NCI-H345 treated with DMSO at 0.1 percent for 48 hours (cell line): ENCODE results near the gene SSX2IP.
A peak's percentile ranks its signal among the peaks of the same experiment; 100 is the strongest.
"Not testable (repeated sequence)": the region's sequence is repeated elsewhere in the genome, so short reads cannot be mapped to it uniquely, and the experiment has no call there.

Experiments
- DNase-seq: peaks from one replicate; lab custom pipeline; 2025; ENCODE audit not compliant: unreplicated experiment; lab: John Stamatoyannopoulos, UW

Gene SSX2IP

GRCh38 chr1:84620720-84621313 lies 69.4 kb downstream of the SSX2IP start:
- DNase-seq = peak; percentile 89

DNA sequence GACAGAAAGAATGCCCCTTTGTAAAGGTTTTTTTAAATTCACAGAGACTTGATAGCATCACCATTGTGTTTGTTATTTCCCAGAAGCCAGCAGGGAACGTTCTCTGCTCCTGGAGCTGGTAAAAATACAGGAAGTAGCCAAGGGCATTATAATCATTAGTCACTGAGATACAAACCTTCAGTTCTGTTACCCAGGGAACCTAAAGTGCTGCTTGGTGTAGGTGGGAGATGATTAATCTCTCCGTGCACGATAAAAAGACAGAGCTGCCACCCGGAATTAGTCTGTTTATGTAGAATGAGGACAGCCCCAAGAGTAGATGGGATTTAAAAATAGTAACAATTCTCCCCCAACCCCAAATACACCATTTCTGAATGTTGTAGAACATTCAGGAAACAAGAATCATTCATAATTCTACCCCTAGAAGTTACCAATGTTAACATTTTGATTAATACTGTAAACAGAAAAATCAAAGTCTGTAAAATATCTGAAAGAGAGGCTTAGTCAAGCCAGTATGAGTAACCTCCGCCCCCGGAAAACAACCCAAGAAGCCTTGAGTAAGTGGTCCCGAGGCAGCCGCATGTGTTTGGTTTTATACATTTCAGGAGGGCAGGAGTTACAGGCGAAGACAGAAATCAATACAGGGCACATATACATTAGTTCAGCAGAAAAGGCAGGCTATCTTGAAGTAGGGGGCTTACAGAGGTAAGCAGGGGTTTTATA lies 70.7 kb downstream of the SSX2IP start:
- DNase-seq = peak; percentile 8

DNA sequence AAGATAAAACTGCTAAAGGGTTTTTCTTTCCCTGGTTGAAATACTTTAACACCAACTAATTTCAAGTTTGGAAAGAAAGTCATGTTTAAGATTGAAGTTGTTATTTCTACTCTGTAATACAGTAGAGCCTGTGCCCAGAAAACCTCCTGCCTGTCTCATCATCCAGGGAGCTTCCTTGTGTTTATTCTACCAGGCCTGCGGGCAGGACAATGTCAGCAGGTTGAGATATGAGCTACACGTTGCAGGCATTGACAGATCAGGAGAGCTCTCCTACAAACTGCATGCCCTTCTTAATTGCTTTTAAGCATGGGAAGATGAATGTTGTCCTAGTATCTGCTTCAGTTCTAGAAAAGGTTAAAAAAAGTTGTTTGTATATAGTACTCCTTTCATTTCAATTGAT lies 72.9 kb downstream of the SSX2IP start:
- no peak for DNase-seq

DNA sequence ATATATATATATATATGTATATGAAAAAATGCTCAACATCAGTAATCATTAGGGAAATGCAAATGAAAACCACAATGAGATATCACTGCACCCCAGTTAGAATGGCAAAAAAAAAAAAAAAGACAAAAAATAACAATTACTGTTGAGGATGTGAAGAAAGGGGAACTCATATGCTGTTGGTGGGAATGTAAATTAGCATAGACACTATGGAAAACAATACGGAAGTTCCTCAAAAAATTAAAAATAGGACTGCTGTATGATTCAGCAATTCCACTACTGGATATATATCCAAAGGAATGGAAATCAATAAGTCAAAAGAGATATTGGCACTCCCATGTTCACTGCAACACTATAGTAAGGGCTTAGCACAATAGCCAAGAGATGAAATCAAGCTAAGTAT lies 74.5 kb downstream of the SSX2IP start:
- DNase-seq = no peak

DNA sequence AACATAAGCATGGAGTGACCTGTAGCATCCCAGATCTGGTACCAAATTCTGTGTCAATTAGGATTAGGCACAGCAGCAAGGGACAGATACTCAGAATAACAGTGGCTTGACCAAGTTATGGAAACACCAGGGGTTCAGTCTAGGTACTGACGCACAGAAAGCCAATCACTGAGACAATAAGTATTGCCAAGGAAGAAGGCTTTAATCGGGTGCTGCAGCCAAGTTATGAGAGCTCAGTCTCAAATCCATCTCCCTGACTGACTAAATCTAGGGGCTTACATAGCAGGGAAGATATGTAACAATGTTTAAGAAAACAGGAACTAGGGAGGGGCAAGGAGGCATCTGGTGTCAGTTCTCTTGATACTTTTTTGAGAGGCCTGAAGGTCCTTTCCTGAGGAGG lies 76.4 kb downstream of the SSX2IP start:
- DNase-seq = no peak

DNA sequence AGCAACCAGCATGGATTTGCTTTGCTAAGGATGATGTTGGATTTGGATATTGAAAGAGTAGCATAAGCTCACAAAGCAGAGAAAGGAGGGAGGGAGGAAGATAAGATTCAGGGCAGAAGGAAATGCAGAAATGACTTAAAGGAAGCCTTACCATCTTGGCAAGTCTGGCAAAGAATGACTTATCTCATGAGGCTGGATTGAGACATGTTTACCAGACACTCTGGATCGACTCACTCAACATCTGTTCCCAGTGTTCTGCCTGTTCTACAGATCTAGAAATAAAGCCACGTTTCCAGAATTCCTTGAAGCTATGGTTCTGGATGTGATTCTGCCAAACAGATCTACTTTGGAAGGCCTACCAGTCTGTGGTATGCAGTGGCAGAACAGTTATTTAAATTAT lies 77.2 kb downstream of the SSX2IP start:
- no peak for DNase-seq

DNA sequence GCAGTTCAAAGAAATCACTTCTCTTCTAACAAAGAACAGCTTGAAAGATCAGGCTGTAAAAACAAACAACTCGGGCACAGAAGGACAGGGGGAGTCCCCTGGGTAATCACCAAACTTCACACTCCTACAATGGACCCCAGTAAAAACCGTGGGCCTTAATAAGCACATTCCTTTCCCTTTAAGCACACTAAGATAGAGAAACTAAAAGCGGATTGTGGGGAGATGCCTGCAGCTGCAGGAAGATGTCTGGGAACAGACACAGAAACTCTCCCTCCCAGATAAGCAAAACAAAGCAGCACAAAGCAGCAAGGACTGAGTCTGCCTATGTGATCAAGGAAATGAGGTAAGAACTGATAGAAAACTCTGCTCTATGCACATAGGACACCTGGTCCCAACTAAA lies 78.5 kb downstream of the SSX2IP start:
- no peak for DNase-seq

- no peak for DNase-seq
Observed at GRCh38 chr1:84611091-84611490, 79.2 kb downstream of the SSX2IP start.

DNA sequence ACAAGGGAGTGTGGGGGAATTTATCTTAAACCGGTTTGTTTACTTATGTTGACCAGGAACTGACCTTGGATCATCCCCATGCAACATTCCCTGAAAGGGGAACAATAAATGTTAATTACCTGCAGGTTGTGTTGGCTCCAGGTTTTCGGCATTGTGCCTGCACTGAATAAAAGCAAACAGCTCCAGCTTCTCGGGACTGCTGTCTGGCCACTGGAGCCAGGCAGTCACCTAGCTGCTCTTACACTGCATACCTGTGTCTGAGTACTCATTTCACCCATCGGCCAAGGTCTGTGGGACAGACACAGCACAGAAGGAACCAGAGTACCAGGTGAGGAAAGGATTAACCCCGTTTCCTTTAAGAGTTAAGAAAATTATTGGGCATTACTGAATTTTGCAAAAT lies 83.3 kb downstream of the SSX2IP start:
- no peak for DNase-seq

- DNase-seq = no peak
Observed at GRCh38 chr1:84605157-84605556, 85.1 kb downstream of the SSX2IP start.

GRCh38 chr1:84603941-84604830 lies 86.1 kb downstream of the SSX2IP start:
- DNase-seq = no peak

- no peak for DNase-seq
Observed at GRCh38 chr1:84603223-84603622, 87.0 kb downstream of the SSX2IP start.

DNA sequence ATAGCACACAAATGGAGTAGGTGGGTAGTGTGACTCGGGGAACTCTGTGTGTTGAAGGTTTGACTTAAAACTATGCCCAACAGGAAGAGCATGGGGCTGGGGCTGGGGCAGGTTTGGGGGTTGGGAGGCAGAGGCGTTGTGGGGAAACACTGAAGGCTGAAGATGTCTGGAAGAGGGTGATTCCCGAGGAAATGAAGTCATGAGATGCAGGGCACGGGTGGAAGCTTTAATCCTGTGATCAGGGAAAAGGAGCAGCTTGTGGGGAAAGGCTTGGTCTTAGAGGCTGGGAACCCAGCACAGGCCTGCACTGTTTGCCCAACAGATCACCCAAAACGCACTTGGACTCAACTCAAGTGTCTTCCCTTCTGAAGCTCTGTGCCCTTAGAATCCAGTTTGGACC lies 89.5 kb downstream of the SSX2IP start:
- DNase-seq = no peak

DNA sequence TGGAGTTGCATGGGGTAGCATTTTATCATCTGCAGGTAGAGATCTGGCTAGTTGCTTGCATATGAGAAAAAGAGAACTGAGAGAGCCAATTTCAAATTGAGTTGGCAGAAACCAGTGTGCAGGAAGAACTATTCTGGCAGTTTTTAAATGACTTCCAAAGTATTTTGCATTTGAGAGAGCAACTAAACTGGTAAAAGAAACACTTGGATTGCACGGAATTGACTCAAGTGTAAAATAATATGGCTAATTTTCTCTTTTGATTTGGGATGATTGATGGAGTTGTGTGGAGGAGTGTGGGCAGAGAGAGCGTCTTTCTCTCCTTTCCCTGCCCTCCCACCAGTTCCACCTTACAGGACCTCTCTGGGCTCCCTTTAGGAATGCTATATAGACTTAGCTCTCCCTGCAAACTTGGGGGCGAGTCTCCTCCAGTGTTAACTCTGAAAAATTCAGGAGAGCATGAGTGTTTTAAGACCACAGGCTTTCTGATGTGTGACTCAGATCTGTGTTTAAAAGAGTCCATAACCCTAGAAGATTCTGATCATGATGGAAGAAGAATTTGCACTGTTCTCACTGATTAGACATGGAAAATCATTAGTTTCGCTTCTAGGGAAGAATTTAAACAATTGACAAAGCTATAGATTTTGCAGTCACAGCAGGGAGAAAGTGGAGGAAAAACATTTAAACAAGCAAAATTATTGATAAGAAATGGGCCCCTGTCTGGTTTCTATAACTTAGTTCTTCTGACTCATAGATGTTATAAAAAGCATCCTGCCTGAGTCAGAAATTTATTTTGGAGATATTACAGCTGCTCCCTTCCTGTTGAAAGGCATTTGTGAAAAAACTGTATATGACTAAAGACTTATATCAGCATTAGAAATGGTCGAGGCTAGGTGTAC lies 91.2 kb downstream of the SSX2IP start:
- DNase-seq = no peak

DNA sequence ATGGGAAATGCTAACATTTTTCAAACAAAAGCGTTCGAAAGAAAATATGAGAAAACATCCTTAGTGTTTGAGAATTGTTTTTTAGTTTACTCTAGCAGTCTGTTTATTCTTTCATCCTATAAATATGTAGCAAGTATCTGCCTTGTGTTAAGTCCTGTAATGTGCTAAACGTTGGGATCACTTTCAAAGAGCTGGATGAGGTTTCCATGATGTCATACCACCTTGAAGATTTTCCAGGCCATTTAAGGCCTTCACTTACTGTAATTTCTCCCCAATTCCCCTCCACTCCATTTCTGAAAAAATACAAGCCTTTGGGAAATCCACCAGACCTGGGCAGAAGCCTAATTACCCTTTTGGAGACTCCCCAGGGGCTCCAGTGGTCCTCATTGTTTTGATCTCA lies 91.8 kb downstream of the SSX2IP start:
- DNase-seq = no peak

DNA sequence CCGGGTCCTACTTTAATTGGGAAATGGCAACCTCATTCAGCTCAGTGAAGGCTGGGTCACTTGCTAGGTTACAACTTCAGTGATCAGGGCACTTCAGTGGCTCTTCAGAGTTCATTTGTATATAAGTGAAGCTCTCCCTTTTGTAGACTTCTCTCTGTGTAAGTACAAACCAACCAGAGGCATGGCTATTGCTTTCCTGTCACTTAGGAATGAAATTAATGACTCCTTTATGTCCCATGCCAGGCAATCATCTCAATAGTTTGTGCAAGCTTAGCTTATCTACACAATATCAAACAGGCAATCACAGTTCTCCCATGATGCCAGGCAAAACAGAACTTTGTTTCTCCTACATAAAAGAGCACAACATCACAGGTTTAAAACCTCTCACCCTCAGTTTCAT lies 93.2 kb downstream of the SSX2IP start:
- no peak for DNase-seq

- not testable (repeated sequence) for DNase-seq
Observed at GRCh38 chr1:84594959-84595358, 95.3 kb downstream of the SSX2IP start.
